Natural killer cell (primary cell): ENCODE data around the gene BPIFB6. TPM values are rescaled to one million over a fixed set of nuclear protein-coding genes. Genes with fewer than 3 reads are reported as not detected.

Source experiments
- ATAC-seq, 3 donors: fragments of 150-1000 bp in 2 of 3; fragments of 200-7000 bp in 1 of 3; cut with Tn5 transposase; 1 replicate in 1 of 3; 2 replicates in 2 of 3; pipeline ENCODE4 v1.10.0; 2021; ENCODE audit warnings: mild to moderate bottlenecking in 2 of 3, moderate library complexity in 2 of 3
- DNase-seq, 2 donors: peaks; one replicate each; pipeline versions ENCODE4 v3.0.0 to v3.0.0-alpha.2; 2013 to 2021; ENCODE audit warnings: mixed read lengths in 1 of 2
- H3K27ac ChIP-seq: one replicate; pipeline ENCODE4 v1.5.1; 2013; ENCODE audit warnings: mild to moderate bottlenecking, low read length
- H3K27me3 ChIP-seq: one replicate; pipeline ENCODE4 v1.6.1; 2013; ENCODE audit warnings: low read length; ENCODE audit not compliant: control insufficient read depth, insufficient read depth
- H3K36me3 ChIP-seq: one replicate; pipeline ENCODE4 v1.6.1; 2013; ENCODE audit warnings: low read length; ENCODE audit not compliant: control insufficient read depth, insufficient read depth
- H3K4me1 ChIP-seq: one replicate; pipeline ENCODE4 v1.6.1; 2013; ENCODE audit warnings: low read length; ENCODE audit not compliant: control insufficient read depth, insufficient read depth
- H3K4me3 ChIP-seq: one replicate; pipeline ENCODE4 v1.5.1; 2013; ENCODE audit warnings: low read length
- H3K9me3 ChIP-seq: one replicate; pipeline ENCODE4 v1.6.1; 2013; ENCODE audit warnings: low read length; ENCODE audit not compliant: control insufficient read depth, insufficient read depth
- H3K27ac Mint-ChIP-seq, 2 donors: one replicate each; pipeline ENCODE4 v1.8.0; 2022; ENCODE audit warnings: mild to moderate bottlenecking in 2 of 2, mixed read lengths in 2 of 2, moderate library complexity in 1 of 2
- H3K27me3 Mint-ChIP-seq, 2 donors: one replicate each; pipeline ENCODE4 v1.8.0; 2022; ENCODE audit warnings: low read depth in 2 of 2, mixed read lengths in 2 of 2
- H3K36me3 Mint-ChIP-seq: one replicate; pipeline ENCODE4 v1.8.0; 2022; ENCODE audit warnings: mixed read lengths
- H3K4me1 Mint-ChIP-seq, 2 donors: one replicate each; pipeline ENCODE4 v1.8.0; 2022; ENCODE audit warnings: mixed read lengths in 2 of 2
- H3K4me3 Mint-ChIP-seq: one replicate; pipeline ENCODE4 v1.8.0; 2022; ENCODE audit warnings: mild to moderate bottlenecking, moderate library complexity, mixed read lengths
- H3K9me3 Mint-ChIP-seq, 2 donors: one replicate each; pipeline ENCODE4 v1.8.0; 2022; ENCODE audit warnings: mixed read lengths in 2 of 2
- CTCF ChIP-seq: fragments of 200-600 bp; IDR thresholded peaks from one replicate; pipeline ENCODE4 v1.8.0; 2022; ENCODE audit warnings: antibody characterized with exemption
- WGBS: methylation state at CpG from one replicate; pipeline ENCODE4 v1.1.7; 2013; ENCODE audit warnings: missing lambda C conversion rate; ENCODE audit not compliant: insufficient coverage; 5-methylcytosine and 5-hydroxymethylcytosine counted together
- intact Hi-C: fragments of 100-400 bp; cut with micrococcal nuclease; formaldehyde crosslinking; loops from one replicate; pipeline ENCODE4 v1.14.2; 2022
- total RNA-seq, 4 donors: library from RNA; stranded (reverse); fragments of 120-200 nt in 1 of 4; gene quantifications; one replicate each; pipeline versions ENCODE4 v1.2.3 to v1.2.4, GENCODE V29; 2013 to 2022

BPIFB6 gene
- total RNA-seq, 3 donors from 2014 or later (not counting 1 experiment from before 2014, with no cell fraction given) = not detected

GRCh38 chr20:32984196-32984595, 47.3 kb upstream of the BPIFB6 start:
- WGBS = 81% methylated on average over 5 of the region's 7 CpGs
- no peak for TF ChIP-seq CTCF
- Mint-ChIP-seq H3K36me3 (no peaks in the 10 kb centered on the region), H3K27me3 (no peaks in the 10 kb centered on the region), H3K4me1 (no peaks in the 10 kb centered on the region), H3K27ac (no peak overlapping the region), H3K4me3 (no peak overlapping the region), H3K9me3 (no peaks in the 10 kb centered on the region)
- H3K27ac ChIP-seq = no peak overlapping the region
- no peak overlapping the region for H3K4me3 ChIP-seq
- H3K27me3 ChIP-seq = no peaks in the 10 kb centered on the region
- DNase-seq = no peak
- intact Hi-C loops = no loop called here
- no peak for ATAC-seq
- H3K9me3 ChIP-seq = no peaks in the 10 kb centered on the region
- no peaks in the 10 kb centered on the region for H3K4me1 ChIP-seq
- no peaks in the 10 kb centered on the region for H3K36me3 ChIP-seq

- ATAC-seq = no peak
- no peak overlapping the region for H3K27ac Mint-ChIP-seq
Measured at GRCh38 chr20:32984631-32985354, 46.7 kb upstream of the BPIFB6 start.

GRCh38 chr20:32985596-32985995, 45.9 kb upstream of the BPIFB6 start:
- H3K4me1 ChIP-seq = no peaks in the 10 kb centered on the region
- Mint-ChIP-seq H3K27me3 (no peaks in the 10 kb centered on the region), H3K4me3 (no peak overlapping the region), H3K4me1 (no peaks in the 10 kb centered on the region), H3K36me3 (no peaks in the 10 kb centered on the region), H3K9me3 (no peaks in the 10 kb centered on the region), H3K27ac (no peak overlapping the region)
- H3K27ac ChIP-seq = no peak overlapping the region
- H3K27me3 ChIP-seq = no peaks in the 10 kb centered on the region
- no peak for ATAC-seq
- WGBS = 92% methylated on average over 6 of the region's 6 CpGs
- no peak for TF ChIP-seq CTCF
- no peaks in the 10 kb centered on the region for H3K36me3 ChIP-seq
- no peaks in the 10 kb centered on the region for H3K9me3 ChIP-seq
- intact Hi-C loops = no loop called here
- no peak for DNase-seq
- no peak overlapping the region for H3K4me3 ChIP-seq

More at GRCh38 chr20:32984631-32985354, 46.7 kb upstream of the BPIFB6 start:
- Histone ChIP-seq H3K4me3 (no peak overlapping the region), H3K4me1 (no peaks in the 10 kb centered on the region), H3K9me3 (no peaks in the 10 kb centered on the region), H3K27ac (no peak overlapping the region), H3K36me3 (no peaks in the 10 kb centered on the region), H3K27me3 (no peaks in the 10 kb centered on the region)
- Mint-ChIP-seq H3K4me3 (no peak overlapping the region), H3K27me3 (no peaks in the 10 kb centered on the region), H3K4me1 (no peaks in the 10 kb centered on the region), H3K36me3 (no peaks in the 10 kb centered on the region), H3K9me3 (no peaks in the 10 kb centered on the region)
- WGBS = 89% methylated on average over 9 of the region's 9 CpGs
- TF ChIP-seq CTCF = no peak
- no peak for DNase-seq
- intact Hi-C loops = no loop called here
